Neural progenitor cell (in vitro differentiated cells): Measurements from ENCODE around the gene EMP2.

ENCODE experiments used
- EZH2phosphoT487 ChIP-seq: fragments of 200-600 bp; sonication (generic); IDR thresholded peaks from 2 replicates; pipeline ENCODE4 v1.6.1; 2017; ENCODE audit warnings: antibody characterized with exemption
- TF ChIP-seq, protein P1 (sequence below): fragments of 200-600 bp; sonication (generic); IDR thresholded peaks from 2 replicates; pipeline ENCODE4 v1.5.1; 2017; ENCODE audit warnings: antibody characterized with exemption, mild to moderate bottlenecking

- TF ChIP-seq, protein P1, sequence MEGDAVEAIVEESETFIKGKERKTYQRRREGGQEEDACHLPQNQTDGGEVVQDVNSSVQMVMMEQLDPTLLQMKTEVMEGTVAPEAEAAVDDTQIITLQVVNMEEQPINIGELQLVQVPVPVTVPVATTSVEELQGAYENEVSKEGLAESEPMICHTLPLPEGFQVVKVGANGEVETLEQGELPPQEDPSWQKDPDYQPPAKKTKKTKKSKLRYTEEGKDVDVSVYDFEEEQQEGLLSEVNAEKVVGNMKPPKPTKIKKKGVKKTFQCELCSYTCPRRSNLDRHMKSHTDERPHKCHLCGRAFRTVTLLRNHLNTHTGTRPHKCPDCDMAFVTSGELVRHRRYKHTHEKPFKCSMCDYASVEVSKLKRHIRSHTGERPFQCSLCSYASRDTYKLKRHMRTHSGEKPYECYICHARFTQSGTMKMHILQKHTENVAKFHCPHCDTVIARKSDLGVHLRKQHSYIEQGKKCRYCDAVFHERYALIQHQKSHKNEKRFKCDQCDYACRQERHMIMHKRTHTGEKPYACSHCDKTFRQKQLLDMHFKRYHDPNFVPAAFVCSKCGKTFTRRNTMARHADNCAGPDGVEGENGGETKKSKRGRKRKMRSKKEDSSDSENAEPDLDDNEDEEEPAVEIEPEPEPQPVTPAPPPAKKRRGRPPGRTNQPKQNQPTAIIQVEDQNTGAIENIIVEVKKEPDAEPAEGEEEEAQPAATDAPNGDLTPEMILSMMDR = no peak
- no peak for TF ChIP-seq EZH2phosphoT487
These were observed 68.6 kb downstream of the EMP2 start for GRCh38 chr16:10511829-10512228.
